ENCODE data around the gene TMEM60. TPM values are rescaled to one million over a fixed set of nuclear protein-coding genes. Genes with fewer than 3 reads are reported as not detected.

Gene TMEM60
- total and polyA plus RNA-seq, 2 of the 8 experiments (the other 6 are each of a cell fraction or from before 2014, with no cell fraction given) = 22.1 to 29.2 TPM

- H2BK5ac ChIP-seq (ENCODE audit: low read depth, low read length) = no peak overlapping the region
- H3K14ac ChIP-seq (ENCODE audit: insufficient read length) = no peak overlapping the region
- no peak overlapping the region for H4K91ac ChIP-seq (replicated peaks; ENCODE audit: insufficient read length, low read length)
- H3K18ac ChIP-seq (ENCODE audit: extremely low read depth, low read length) = no peak overlapping the region
- H3K56ac ChIP-seq (replicated peaks; ENCODE audit: insufficient read length, low read depth, low read length) = no peak overlapping the region
- peaks cover 0 to 1% of the 10 kb centered on the region in 2 experiments for H4K20me1 ChIP-seq (replicated peaks in 1 of 2; ENCODE audit: control insufficient read depth in 1 of 2, insufficient read depth in 2 of 2, low read length in 2 of 2)
- H3K23ac ChIP-seq (ENCODE audit: insufficient read length) = no peak overlapping the region
- H4K5ac ChIP-seq (ENCODE audit: insufficient read length, low read depth, low read length) = no peak overlapping the region
- DNase-seq (ENCODE audit: low read depth in 1 of 2, low spot score in 2 of 2) = no peak
- ChIA-PET CTCF (ENCODE audit: partially characterized antibody) (no interaction called here), POLR2A (ENCODE audit: partially characterized antibody) (no interaction called here)
- H3K27me3 ChIP-seq (replicated peaks in 1 of 4; ENCODE audit: control insufficient read depth in 3 of 4, extremely low read depth in 1 of 4, insufficient read depth in 3 of 4, low read length in 3 of 4) = no peaks in the 10 kb centered on the region
- no peak overlapping the region for H2BK12ac ChIP-seq (ENCODE audit: low read depth, low read length)
- no peak overlapping the region for H2AFZ ChIP-seq (ENCODE audit: low read length)
- H3K23me2 ChIP-seq (ENCODE audit: low read depth, low read length) = no peaks in the 10 kb centered on the region
- no peaks in the 10 kb centered on the region for H3K36me3 ChIP-seq (ENCODE audit: control insufficient read depth in 2 of 4, insufficient read depth in 4 of 4, low read length in 3 of 4)
- H4K8ac ChIP-seq (ENCODE audit: extremely low read depth, insufficient read depth, low read length) = no peak overlapping the region
- H3K9me3 ChIP-seq (ENCODE audit: insufficient read depth in 2 of 2, low read depth in 1 of 2, low read length in 1 of 2) = no peaks in the 10 kb centered on the region
- H2BK20ac ChIP-seq (ENCODE audit: low read length) = no peak overlapping the region
- no peak overlapping the region for H3K27ac ChIP-seq (ENCODE audit: low read depth, low read length)
- H3K4ac ChIP-seq (replicated peaks; ENCODE audit: insufficient read length, low read depth, low read length) = no peak overlapping the region
- no peak overlapping the region for H3K4me2 ChIP-seq (ENCODE audit: insufficient read depth in 1 of 2, low read depth in 2 of 2, low read length in 2 of 2)
- H3K79me1 ChIP-seq (ENCODE audit: low read depth, low read length) = no peaks in the 10 kb centered on the region
- H3K79me2 ChIP-seq (ENCODE audit: control insufficient read depth in 1 of 2, insufficient read depth in 2 of 2, low read length in 2 of 2) = no peaks in the 10 kb centered on the region
- TF ChIP-seq KDM5A (IDR thresholded peaks at IDR 0.05; ENCODE audit: low read length) (no peak), NRF1 (IDR thresholded peaks at IDR 0.05; ENCODE audit: low read depth, low read length) (no peak), FOSL1 (IDR thresholded peaks at IDR 0.05; ENCODE audit: insufficient read depth, low read depth, low read length) (no peak), KDM1A (IDR thresholded peaks at IDR 0.05; ENCODE audit: borderline replicate concordance, low read length) (no peak), POLR2A (IDR thresholded peaks at IDR 0.05; ENCODE audit: control extremely low read depth in 1 of 2, low read depth in 2 of 2, low read length in 2 of 2) (no peak), CREB1 (IDR thresholded peaks at IDR 0.05) (no peak), SIN3A (conservative IDR thresholded peaks at IDR 0.05 in 1 of 2, IDR thresholded peaks at IDR 0.05 in 1 of 2; ENCODE audit: low read depth in 1 of 2, low read length in 2 of 2) (no peak)
- 0 out of 7 replicates have a peak, but pooled peaks cover 0 to 2% (median 0%) of the 10 kb centered on the region in 4 experiments for H3K4me1 ChIP-seq (replicated peaks in 1 of 4; ENCODE audit: control insufficient read depth in 3 of 4, insufficient read depth in 4 of 4, low read length in 3 of 4)
- no peak overlapping the region for H2BK15ac ChIP-seq (ENCODE audit: low read length)
- 93% methylated on average over 2 of the region's 2 CpGs; no CpG with 5 or more reads in 1 of the 2 experiments for WGBS, 2 experiments (ENCODE audit: extremely low coverage in 1 of 2, insufficient coverage in 1 of 2, insufficient read length in 1 of 2, insufficient replicate concordance in 2 of 2, low coverage in 1 of 2, low lambda C conversion rate in 2 of 2, missing lambda C conversion rate in 1 of 2)
- no peak overlapping the region for H3K9ac ChIP-seq (replicated peaks in 1 of 4; ENCODE audit: extremely low read depth in 1 of 4, low read depth in 3 of 4, low read length in 3 of 4)
- no peak overlapping the region for H2AK5ac ChIP-seq (ENCODE audit: low read depth, low read length)
- no peak for FAIRE-seq
- H2BK120ac ChIP-seq (replicated peaks; ENCODE audit: low read depth, low read length) = no peak overlapping the region
- H3K4me3 ChIP-seq (ENCODE audit: extremely low read depth in 1 of 4, insufficient read depth in 2 of 4, low read depth in 3 of 4, low read length in 4 of 4) = no peak overlapping the region
Measured at GRCh38 chr7:77843194-77843593, 45.0 kb upstream of the TMEM60 start.
